GM19035 (cell line): ENCODE data around the gene ANKK1.

Experiments used
- ATAC-seq: cut with Tn5 transposase; IDR thresholded peaks from one replicate; pipeline ENCODE4 v1.9.1; 2021; ENCODE audit not compliant: unreplicated experiment

Gene ANKK1

GRCh38 chr11:113376156-113376555, 11.4 kb upstream of the ANKK1 start:
- no peak for ATAC-seq

DNA sequence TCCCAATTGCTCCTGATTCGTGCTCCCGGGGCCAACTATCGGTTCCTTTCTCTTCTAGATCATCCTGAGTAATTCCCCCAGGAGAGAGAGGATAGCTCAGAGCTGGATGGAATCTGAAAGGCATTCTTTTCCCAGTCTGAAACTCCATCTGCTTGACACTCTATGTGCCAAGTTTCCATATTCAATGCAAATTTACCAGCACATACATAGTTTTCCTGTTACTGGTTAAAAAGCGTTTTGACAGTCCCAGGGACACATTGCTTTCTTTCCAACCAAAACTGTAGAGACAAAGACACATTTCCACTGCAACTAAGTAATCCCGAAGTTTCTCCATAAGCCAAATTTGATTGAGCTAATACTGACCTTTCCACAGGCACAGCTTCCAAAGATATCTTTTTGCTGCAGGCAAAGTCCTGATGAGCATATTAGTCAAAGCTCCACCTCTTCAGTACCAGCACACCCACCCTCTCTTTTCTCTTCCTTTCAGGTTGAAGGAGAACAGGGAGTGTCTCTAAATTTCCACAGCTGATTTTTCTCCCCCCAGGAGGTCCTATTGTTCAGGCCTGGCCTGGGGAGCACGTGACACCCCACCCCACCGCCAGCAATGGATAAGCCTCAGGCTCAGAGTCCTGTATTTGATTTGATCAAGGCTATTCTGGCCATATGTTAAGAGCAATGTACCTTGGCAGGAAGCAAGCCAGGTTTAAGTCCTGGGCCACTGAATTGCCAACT, 9.7 kb upstream of the ANKK1 start:
- ATAC-seq: no peak

DNA sequence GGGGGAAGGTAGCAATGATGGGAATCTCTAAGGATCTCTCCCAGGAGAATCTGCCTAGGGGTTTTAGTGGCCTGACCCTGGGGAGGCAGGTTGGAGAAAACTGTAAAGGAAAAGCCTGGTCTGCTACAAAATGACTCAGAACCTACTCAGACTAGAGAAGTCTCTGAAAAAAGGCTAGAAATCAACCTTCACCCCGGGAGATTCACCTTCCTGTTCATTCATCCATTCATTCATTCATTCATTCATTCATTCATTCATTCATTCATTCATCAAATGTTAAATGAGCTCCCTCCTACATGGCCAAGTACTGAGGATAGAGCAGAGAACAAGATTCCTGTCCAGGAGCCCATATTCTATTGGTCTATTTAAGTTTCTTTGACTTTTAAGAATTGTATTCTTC, 8.9 kb upstream of the ANKK1 start:
- no peak for ATAC-seq

GRCh38 chr11:113382121-113382520, 5.5 kb upstream of the ANKK1 start:
- ATAC-seq: no peak

DNA sequence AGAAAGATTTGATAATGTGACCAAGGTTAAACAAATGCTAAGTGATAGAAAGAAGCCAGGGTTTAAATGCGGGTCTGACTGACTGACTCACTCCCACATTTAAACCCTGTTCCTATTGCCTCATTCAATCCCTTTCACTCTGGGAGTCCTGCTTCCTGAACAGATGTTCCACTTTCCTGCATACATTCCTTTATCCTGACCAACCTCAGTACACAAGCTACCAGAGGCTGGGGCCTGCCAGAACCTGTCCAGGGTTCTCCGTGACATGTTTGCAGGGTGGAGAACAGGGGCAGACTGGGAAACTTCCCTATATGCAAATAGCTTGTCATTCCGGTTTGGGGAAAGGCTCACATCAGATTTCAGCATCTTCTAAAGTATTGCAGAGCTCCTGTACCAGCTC, 3.0 kb upstream of the ANKK1 start:
- no peak for ATAC-seq

GRCh38 chr11:113385749-113386148, 1.8 kb upstream of the ANKK1 start:
- no peak for ATAC-seq

DNA sequence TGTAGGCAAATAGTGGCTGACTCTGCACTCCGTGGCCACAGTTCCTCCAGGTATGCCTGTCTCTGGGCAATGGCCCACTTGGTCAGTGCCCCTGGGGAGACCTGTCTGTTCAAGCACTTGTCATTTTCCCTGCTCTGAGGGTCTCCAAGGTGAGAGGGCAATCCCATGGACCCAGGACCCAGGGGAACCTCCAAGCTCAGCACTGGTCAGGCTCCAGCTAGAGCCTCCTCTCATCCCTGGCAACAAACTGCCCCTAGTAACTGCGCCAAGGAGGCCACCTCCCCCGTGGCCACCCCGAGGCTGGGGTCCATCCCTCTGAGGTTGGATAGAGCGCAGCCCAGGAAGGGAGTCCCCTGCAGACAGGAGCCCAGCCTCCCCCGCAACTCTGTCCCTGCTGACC, 713 bp upstream of the ANKK1 start:
- ATAC-seq: no peak

DNA sequence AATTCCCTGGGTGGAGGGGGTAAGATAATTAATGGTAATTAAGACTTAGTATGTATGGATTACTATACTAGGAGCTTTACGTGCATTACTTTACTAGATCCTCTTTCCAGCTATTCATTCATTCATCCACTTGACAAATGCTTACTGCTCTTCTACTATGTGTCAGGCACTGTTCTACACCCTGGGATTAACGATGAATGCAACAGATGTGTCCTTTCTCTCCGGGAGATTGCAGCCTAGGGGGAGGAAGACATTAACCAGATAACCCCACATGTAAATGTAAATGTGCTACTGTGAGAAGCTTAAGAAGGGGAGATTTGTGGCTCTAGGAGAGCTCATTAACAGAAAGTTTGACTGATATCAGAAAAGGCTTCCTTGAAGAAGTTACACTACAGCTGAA, 1.7 kb downstream of the ANKK1 start:
- ATAC-seq: no peak

DNA sequence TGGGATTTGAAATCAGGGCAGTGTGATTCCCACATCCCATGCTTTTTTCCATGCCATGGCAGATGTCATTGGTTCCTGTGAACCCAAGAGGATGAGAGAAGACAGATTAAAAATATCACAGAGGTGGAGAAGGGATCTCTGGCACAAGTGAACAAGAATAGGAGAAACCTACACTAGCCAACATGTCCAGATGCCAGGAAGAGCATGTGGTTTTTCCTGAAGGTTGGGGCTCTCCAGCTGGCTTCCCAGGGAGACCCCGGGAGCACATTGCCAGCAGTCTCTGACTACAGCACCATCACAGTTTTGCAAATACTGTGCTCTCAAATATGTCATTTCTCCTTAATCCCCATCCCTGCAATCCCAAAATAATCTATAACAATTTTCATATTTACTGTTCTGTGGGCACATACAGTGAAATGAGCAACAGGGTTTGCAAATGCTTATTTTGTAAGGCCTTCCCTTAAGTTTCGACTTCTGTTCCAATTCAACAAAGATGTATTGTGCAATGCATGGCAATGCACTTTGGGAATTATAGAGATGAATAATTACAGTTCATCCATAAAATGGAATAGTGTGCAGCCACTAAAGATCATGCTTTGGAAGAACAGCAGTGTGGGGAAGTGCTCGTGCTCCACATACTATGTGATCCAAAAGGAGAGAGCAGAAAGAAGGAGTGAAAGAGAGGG, 4.8 kb downstream of the ANKK1 start:
- ATAC-seq: no peak

DNA sequence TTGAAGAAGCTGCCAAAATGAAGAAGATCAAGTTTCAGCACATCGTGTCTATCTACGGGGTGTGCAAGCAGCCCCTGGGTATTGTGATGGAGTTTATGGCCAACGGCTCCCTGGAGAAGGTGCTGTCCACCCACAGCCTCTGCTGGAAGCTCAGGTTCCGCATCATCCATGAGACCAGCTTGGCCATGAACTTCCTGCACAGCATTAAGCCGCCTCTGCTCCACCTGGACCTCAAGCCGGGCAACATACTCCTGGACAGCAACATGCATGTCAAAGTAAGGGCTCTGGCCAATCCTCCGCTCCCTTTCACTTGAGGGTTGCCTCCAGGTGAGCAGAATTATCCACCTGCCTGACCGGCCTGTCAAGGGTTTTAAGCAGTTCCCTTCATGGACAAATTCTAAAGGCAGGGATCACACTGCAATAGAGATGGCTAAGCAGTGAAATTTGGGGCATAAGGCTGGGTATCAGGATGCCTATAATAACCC, 6.0 kb downstream of the ANKK1 start:
- no peak for ATAC-seq

- ATAC-seq: no peak
Measured at GRCh38 chr11:113394919-113395318, 7.3 kb downstream of the ANKK1 start.

DNA sequence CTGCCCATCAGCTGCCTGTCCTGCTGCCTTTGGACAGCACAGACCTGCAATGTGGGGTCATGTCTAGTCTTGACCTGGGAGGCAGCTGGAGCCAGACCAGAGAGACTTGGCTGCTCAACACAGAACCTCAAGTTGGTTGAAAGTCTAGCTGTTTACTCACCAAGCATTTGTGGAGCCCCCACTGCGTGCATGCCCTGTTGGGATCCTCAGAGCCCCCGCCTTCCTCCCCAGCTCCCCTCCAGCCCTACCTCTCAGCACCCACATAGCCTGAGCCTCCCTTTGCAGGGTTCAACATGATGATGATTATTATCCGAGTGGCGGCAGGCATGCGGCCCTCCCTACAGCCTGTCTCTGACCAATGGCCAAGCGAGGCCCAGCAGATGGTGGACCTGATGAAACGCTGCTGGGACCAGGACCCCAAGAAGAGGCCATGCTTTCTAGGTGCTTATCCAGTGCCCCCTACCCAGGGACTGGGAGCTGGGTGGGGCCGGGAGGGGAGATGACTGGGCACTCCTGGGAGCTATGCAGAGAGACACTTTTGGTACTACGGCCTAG, 8.3 kb downstream of the ANKK1 start:
- ATAC-seq: no peak

DNA sequence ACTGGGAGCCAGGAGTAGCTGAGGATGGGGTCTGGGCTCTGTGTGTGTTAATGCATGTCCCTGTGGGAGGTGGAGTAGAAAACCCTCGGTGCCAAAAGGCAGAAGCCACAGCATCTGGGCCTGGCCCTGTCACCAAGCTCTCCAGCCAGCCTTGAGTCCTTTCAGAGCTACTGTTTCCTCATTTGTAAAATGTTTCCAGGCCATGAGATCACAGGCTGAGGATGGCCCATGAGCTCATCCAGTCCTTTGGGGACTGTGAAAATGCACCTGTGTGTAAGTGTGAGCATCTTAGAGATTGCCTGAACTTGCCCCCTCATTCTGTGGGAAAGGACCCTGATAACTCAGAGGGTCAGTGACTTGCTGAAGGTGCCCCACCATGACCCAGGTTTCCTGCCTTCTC, 9.1 kb downstream of the ANKK1 start:
- ATAC-seq: no peak

DNA sequence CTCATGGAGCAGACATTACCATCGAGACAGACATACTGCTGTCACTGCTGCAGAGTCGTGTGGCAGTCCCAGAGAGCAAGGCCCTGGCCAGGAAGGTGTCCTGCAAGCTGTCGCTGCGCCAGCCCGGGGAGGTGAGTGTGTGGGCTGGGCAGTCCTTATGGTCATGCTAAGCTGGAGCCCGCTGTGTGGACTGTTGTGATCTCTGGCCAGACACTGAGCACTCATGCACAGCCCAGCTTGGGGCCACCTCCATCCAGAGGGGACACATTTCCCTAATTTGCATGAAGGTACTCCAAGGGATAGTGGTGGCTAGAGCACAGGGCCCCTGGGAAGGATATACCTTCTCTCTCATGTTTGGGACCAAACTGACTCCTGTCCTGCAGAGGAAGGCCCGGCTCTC, 9.6 kb downstream of the ANKK1 start:
- ATAC-seq: no peak

- ATAC-seq: no peak
Measured at GRCh38 chr11:113397821-113398220, 10.2 kb downstream of the ANKK1 start.

DNA sequence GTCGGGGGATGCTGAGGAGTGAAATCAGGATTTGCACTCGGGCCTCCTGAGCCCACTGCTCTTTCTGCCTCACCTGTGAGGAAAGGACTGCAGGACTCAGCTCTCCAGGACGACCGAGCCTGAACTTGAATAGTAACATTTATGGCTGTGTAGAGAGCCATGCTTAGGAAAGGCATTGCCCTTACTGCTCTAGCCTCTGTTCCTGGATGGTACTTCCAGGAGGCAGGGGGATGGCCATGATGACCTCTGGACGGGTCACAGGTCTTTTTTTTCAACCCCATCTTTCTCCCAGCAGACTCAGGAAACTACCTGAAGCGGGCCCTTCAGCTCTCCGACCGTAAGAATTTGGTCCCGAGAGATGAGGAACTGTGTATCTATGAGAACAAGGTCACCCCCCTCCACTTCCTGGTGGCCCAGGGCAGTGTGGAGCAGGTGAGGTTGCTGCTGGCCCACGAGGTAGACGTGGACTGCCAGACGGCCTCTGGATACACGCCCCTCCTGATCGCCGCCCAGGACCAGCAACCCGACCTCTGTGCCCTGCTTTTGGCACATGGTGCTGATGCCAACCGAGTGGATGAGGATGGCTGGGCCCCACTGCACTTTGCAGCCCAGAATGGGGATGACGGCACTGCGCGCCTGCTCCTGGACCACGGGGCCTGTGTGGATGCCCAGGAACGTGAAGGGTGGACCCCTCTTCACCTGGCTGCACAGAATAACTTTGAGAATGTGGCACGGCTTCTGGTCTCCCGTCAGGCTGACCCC, 11.3 kb downstream of the ANKK1 start:
- no peak for ATAC-seq

DNA sequence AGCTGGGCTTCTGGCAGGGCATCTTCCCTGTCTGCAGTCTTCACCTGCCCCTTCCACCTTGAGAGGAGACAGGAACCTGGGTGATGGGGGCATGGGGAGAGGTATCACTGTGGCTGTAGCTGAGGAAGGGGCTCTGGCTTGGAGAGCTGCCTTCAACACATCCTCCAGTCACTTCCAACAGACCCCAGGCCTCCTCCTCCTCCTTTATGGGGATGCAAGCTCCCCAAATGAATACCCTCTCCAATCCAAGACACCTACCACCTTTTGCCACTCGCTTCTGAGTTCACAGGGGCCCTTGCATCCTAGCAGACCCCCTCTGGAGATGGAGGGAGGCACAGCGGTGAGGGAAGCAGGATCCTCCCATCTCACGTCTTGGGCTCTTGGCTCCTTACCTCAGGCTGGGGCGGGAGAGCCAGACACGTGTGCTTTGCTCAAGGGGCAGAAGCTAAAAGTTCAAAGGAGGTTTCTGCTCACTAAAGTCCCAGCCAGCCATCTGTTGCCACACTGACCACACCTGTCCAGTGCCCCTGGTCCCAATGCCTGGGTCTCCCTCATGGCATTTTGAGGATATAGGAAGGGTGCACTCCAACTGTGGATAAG, 13.2 kb downstream of the ANKK1 start:
- no peak for ATAC-seq

DNA sequence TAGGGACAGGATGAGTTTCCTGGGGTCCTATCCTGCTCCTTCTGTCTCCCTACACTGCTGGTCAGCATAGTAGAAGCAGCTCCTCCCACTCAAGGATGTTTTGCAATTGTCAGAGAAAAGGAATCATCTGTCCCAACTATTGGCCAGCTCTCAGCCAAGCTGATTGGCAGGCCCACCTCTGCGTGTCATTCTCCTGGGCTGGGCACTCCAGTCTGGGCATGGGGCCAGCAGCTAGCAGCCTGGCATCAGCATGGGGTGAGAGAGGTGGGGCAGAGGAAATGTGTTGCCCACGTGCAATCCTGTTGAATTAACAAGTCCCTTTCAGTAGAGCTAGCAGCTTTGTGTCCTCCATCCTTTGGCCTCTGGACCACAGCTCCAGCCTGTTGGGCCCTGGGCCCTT, 14.1 kb downstream of the ANKK1 start:
- ATAC-seq: no peak

GRCh38 chr11:113404859-113405430, 17.4 kb downstream of the ANKK1 start:
- ATAC-seq: no peak

DNA sequence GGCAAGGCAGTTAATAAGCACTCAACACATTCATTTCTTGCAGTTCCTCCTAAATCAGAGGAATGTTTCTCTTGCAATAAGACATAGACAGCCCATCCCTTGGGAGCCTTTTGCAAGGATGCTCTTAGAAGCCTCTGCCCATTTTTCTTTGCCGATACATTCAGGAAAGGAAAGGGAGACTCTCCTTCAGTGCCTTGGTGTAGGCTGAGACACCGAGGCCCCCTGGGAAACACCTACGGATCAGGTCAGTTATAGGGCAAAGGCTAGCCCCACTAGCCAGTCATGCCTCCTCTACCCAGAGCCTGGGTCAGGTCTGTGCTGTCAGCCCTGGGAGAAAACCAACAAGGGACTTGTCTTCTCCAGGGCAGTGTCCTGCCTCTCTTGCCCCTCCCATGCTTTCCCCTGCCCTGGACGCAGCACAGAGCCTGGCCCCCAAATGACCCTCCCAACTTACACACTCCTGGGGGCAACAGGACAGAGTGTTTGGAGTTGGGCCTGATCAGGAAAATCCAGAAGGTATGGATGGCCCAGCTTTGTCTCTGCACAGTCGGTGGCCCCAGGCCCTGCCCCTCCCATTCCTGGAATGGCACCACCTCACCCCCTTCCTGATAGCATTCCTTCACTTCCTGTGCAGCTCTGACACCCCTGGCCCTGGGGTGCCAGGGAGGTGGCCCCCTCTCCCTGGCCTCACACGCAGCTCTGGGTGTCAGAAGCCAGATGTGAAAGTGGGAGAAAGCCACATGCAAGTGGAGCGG, 18.3 kb downstream of the ANKK1 start:
- no peak for ATAC-seq
